Fibroblast of skin of back (primary cell): ENCODE data around the gene PRSS38.
"Not testable (repeated sequence)": the region's sequence is repeated elsewhere in the genome, so short reads cannot be mapped to it uniquely, and the experiment has no call there.

ENCODE experiments used
- DNase-seq: peaks from one replicate; pipeline ENCODE4 v3.0.0-alpha.2; 2013

The PRSS38 gene

GRCh38 chr1:227846265-227846858, 30.9 kb downstream of the PRSS38 start:
- DNase-seq: no peak

GRCh38 chr1:227847046-227847445, 31.6 kb downstream of the PRSS38 start:
- DNase-seq: not testable (repeated sequence)

DNA sequence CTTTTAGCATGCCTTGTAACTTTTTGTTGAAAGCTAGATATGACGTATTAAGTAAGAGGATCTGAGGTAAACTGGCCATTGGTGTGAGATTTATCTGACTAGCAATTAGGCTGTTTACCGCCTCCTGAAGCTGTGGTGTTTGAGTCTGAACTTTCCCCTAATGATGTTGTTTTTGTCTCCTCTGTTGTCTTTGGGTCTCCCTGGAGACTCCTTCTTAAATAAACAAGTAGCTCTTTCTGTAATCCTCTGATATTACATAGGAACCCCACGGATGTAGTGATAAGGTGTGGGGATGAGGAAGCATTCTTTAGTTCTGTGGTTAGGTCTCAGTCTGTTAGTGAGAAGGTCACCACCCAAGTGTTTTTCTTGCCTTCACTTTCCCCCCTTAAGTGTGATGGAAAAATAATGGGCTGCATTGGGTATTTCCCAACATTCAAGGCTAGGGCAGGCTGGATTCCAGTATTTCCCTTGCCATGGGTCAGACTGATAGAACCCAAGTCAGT, 33.0 kb downstream of the PRSS38 start:
- no peak for DNase-seq

- no peak for DNase-seq
These were observed 33.8 kb downstream of the PRSS38 start for GRCh38 chr1:227849251-227849650.

DNA sequence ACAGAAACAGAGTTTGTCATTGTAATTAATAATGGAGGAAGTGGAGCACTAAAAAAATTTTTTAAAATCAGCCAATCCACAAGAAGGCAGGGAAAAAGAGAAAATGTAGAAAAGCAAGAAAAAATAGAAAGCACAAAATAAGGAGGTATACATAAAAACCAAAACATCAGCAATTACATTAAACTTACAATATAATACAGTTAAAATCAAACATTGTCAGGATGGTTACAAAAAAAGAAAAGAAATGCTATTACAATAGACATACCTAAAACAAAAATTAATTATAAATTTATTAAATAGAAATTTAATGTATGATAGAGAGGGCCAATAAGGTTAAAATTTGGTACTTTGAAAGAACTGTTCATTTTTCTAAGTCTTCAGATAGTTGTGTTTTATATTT, 38.7 kb downstream of the PRSS38 start:
- no peak for DNase-seq

DNA sequence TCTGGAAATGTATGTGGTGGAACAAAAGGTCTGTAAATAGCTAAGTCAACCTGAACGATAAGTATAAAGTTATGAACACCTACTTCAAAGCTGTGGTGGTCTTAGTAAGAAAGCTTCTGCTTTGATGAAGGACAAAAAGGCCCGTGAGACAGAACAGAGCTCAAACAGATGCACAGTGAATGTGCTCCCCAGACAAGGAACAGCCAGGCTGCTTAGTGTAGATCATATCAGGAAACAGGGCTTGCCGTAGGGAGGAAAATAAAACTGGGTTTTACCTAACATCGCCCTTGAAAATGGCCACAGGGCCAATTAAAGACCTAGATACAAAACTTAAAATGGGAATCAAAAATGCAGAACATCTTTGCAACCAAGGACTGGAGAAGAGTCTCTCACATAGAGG, 40.2 kb downstream of the PRSS38 start:
- no peak for DNase-seq

DNA sequence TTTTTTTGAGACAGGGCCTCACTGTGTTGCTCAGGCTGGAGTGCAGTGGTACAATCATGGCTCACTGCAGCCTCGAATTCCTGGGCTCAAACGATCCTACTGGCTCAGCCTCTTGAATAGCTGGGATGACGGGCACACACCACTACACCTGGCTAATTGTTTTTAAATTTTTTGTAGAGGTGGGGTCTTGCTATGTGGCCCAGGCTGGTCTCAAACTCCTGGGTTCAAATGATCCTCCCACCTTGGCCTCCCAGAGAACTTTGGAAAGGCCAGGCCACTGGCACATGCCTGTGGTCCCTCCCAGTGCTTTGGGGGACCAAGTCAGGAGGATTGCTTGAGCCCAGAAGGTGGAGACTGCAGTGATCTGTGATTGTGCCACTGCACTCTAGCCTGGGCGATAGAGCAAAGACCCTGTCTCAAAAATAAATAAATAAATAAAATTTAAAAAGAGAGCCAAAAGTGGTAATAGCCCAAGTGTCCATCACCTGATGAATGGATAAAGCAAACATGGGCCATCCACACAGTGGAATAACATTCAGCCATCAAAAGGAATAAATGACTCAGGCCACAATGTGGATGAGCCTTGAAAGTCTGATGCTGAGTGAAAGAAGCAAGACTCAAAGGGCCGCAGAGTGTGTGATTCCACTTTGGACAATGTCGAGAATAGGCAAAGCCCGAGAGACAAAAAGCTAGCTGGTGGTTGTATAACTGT, 40.8 kb downstream of the PRSS38 start:
- no peak for DNase-seq

DNA sequence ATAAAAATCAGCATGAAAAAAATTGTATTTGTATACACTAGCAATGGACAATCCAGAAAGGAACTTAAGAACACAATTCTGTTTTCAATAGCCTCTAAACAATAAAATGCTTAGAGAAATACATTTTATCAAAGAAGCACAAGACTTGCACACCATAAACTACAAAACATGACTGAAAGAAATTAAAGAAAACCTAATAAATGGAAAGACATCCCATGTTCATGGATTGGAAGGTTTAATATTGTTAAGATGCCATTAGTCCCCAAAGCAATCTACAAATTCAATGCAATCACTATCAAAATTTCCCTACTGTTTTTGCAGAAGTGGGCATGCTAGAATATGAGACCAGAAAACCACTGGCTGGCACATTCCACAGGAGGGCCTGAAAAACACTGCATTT, 49.4 kb downstream of the PRSS38 start:
- no peak for DNase-seq

GRCh38 chr1:227869279-227869842, 53.9 kb downstream of the PRSS38 start:
- peak; percentile 18 for DNase-seq

DNA sequence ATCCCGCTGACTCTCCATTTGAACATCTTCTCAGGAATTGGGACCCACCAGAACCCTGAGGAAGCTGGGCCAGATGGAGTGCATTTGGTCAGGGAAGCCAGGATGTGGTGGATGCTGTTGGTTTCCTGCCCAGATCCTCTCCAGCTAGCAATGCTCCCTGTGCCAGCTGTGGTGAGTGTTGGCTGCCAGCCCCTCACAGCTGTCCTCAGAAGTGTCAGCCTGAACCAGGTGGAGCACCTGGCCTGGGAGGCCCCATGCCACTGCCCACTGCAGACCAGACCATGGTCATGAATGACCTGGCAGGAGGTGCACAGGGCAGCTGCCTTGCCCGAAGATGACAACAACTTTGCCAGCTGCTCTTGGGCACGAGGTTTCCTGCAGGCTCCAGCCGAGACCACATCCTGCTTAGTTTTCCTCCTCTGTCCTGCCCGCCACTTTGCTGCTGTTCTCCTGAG, 54.4 kb downstream of the PRSS38 start:
- DNase-seq: no peak

DNA sequence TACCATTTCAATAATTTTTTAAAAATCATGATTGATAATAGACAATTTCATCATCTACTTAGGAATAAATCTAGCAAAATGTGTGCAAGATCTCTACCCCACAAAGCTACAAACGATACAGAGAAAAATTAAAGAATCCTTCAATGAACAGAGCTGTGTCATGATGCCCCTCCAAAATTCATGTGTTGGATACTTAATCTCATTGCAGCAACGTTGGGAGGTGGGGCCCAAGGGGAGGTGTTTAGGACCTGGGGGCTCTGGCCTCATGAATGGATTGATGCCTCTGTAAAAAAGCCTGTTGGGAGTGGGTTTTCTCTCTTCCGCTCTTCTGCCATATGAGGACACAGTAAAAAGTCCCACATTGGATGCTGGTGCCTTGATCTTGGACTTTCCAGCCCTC, 54.9 kb downstream of the PRSS38 start:
- no peak for DNase-seq

DNA sequence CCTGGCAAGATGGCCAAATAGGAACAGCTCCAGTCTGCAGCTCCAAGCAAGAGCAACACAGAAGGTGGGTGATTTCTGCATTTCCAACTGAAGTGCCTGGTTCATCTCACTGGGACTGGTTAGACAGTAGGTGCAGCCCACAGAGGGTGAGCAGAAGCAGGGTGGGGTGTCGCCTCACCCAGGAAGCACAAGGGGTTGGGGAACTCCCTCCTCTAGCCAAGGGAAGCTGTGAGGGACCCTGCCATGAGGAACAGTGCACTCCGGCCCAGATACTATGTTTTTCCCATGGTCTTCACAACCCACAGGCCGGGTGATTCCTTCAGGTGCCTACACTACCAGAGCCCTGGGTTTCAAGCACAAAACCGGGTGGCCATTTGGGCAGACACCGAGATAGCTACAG, 56.4 kb downstream of the PRSS38 start:
- not testable (repeated sequence) for DNase-seq

- DNase-seq: not testable (repeated sequence)
These were observed 62.3 kb downstream of the PRSS38 start for GRCh38 chr1:227877810-227878209.

DNA sequence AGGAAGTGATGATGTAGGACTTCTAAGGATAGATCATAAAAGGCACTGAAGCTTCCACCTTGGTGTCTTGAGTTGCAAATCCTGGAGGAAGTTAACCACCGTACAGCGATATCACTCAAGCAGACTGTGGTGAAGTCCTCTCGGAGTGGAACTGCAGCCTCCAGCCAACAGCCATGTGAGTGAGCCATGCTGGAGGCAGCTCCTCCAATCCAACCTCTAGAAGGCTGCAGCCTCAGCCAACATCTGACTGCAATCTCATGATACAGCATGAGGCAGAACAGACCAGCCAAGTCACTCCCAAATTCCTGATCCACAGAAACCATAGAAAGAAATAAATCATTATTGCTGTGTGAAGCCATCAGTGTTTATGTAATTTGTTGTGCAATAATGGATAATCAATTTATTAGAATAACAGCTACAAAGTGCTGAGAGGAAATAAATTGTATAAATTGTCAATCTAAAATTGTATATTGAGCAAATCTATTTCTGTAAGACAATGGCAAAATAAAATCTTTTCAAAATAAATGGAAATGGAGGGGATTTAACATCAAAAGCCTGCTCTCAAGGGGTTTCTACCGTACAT, 65.0 kb downstream of the PRSS38 start:
- no peak for DNase-seq

DNA sequence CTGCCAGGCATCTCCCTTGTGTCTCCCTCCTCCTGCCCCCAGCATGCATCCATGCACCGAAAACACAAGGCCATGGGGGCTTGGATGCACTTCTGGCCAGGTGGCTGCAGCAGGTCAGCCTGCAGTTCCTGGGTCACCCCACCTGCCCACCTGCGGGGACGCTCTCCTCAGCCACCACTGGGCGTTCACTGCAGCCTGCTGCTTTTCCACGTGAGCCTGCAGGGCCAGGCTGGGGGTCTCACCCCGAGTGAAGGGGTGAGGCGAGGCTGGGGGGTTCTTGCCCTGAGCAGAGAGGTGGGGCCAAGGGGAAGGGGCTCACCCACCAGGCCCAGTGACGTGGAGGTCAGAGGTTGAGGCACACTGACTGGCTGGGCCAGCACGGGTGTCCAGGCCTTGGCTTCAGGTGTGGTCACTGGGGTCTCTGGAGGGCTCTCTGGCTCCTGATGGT, 67.6 kb downstream of the PRSS38 start:
- no peak for DNase-seq

DNA sequence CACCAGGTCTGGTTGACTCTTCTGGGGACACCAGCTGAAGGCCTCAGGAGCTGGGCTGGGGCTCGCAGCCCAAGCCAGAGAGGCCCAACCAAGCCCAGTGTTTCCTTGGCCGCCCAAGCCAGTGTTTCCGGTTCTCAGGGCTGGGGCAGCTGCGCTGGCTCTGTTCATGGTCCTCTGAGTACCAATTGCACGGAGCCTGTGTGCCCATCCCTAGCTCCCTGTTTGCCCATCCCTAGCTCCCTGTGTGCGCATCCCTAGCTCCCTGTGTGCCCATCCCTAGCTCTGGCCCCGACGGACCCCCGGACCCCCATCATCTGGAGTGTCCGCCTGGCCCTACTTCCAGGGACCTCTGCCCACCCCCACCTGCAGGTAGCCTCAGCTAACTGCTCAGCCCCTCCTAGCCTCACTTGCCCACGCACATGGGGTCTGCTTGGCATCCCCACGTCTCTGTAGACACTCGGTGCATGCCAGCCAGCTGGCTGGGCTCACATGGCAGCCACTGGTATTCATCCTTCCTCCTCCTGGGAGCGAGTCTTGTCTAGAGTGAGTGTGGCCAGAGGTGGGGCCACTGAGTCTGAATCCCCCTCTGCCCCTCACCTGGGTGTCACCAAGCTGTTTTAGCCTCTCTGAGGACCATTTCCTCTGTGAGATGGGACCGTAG, 68.3 kb downstream of the PRSS38 start:
- no peak for DNase-seq

DNA sequence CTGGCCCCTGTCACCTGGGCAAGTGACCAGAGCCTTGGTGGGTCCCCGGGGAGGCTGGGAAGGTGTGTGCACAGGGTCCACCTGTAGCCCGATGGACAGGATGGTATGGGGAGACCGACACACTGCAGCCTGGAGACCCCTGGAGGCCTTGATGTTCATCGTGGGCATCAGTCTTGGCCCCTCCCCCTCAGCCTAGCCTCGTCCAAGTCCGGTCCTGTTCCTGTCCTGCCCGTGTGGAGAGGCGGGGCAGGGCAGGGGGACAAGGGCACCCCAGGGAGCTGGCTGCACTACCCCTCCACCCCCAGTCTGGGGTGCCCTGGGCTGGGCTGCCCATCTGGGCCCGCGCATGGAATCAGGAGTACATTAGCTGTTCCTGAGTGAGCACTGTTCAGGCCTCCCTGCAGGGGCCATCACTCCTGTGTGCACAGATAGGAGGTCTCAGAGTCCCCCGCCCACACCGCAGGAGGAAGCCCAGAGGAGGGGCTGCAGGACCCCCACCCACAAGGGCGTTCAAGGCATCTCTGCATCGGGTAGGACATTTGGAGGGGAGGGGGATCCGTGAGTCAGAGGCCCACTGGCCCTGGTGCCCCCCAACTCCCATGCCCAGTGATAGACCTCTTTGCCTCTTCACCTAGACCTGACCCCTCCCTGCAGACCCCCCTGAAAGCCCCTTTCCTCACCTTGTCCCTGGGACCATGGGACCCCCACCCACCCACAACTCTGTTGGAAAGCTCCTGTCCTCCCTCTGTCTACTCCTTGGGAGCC, 69.1 kb downstream of the PRSS38 start:
- no peak for DNase-seq

DNA sequence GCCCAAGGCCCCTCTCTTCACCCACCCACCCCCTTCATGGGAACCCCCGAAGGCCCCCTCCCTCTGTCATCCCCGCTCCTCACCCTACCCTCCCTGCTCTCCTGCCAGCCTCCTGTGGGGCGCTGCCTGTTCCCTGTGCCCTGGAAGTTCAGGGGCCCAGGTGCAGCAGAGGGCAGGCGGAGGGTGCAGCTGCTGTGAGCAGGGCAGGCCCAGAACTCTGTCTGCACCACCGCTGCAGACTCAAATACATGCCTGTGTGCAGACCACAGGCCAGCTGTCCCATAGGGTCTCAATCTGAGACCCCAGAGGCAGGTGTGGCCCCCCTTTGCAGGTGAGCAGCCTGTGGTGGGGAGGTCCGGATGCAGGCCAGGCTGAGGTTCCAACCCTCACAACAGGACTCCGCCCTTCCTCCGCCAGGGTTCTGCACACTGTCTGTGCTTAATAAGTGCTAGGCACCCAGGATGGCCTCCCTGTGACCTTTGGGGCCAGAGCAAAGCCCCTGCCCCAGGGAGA, 69.7 kb downstream of the PRSS38 start:
- DNase-seq: no peak

DNA sequence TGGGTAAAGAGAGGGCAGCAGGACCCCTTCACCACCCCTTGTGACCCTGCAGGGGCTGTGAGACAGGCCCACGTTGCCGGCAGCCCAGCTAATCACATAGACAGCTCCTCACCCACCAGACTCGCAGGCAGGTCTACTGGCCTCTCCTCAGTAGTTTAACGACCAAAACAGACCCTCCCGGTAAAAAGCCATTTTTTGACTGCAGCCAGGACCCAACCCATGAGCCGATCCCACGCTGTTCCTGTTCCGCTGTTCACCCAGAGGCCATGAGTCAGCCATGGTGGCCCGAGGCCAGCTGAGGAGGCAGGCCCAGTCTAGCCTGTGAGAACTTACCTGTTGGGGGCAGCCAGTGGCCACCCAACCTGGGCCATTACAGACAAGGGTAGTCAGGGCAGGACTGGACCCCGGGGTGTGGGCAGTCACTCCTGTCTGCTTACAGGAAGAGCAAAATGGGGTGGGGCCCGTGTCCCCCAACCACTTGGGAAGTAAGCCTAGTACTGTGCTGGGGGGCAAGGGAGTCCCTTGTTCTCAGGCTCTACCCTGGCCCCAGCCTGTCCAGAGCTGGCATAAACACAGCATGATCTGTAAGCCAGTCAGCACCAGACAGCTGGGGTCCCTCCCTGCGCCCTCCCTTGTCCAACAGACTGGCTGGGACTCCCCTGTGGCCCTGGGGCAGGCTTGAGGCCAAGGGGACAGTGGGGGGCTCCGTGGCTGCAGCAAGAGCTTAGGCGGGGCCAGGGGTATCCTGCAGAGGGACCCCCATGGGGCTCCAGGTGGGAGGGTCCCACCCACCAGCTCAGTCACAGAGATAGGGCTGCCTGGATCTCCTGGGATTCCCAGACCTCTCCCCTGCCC, 70.4 kb downstream of the PRSS38 start:
- peak; percentile 59 for DNase-seq

GRCh38 chr1:227886503-227886961, 71.1 kb downstream of the PRSS38 start:
- DNase-seq: no peak
